ENCODE data around the gene C2orf80. TPM values are rescaled to one million over a fixed set of nuclear protein-coding genes. Genes with fewer than 3 reads are reported as not detected.

C2orf80 gene
- total and polyA plus RNA-seq, 2 experiments from 2014 or later, result 0.92 TPM; not detected in 1

DNA sequence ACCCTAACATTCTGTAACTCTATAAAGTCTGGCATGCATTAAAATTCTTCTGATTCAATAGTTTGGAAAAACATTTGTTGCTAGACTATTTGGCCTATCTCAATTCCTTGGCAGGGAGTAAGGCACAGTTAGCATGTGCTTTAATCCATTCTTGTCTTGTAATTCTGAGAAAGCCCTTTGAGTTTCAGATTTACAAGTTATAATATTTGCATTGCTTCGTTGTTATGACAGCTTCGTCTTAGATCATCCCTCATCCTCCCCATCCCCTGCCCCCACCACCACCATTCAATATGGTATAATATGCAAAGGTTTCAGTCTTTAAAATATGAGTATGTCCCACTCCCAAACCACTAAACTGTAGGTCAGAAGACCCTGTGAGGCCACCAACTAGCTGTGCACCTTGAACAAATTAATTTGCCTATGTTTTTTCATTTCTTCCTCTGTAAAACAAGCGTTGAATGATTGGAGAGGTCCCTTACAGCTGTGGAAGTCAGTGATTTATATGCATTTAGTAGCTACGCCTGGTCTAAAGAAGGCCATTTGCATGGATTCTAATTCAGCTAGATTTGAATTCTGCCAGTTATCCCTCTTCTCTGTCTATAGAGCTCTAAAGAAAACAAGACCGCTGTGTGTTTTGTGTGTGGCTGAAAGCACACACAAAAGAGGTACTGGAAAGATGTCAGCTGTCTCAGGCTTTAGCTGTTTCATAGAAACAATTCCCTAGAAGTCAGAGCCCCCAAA, 591 bp downstream of the C2orf80 start:
- peaks cover 51% of the 10 kb centered on the region for H3K4me1 ChIP-seq (ENCODE audit: insufficient read depth)
- Mint-ChIP-seq H3K36me3 (ENCODE audit: low read depth) (no peaks in the 10 kb centered on the region), H3K27me3 (ENCODE audit: insufficient read depth, low read depth, poor library complexity) (peaks cover 2% of the 10 kb centered on the region), H3K4me1 (peaks cover 59% of the 10 kb centered on the region), H3K27ac (no peak overlapping the region), H3K4me3 (no peak overlapping the region), H3K9me3 (no peaks in the 10 kb centered on the region)
- H3K27me3 ChIP-seq (ENCODE audit: insufficient read depth), result no peaks in the 10 kb centered on the region
- H3K36me3 ChIP-seq (ENCODE audit: insufficient read depth), result no peaks in the 10 kb centered on the region
- H3F3A ChIP-seq (replicated peaks; ENCODE audit: low read depth), result 0 out of 2 replicates have a peak, but pooled peaks cover 3% of the 10 kb centered on the region
- H3K4me2 ChIP-seq, result peak overlapping the region; percentile 66
- no peaks in the 10 kb centered on the region for H3K79me2 ChIP-seq (replicated peaks; ENCODE audit: insufficient read depth)
- no peaks in the 10 kb centered on the region for H4K20me1 ChIP-seq (replicated peaks; ENCODE audit: insufficient read depth)
- no peak for DNase-seq (ENCODE audit: low spot score)
- no peak overlapping the region; the same call in 1 of the 2 replicates for H2AFZ ChIP-seq
- H3K9me2 ChIP-seq (ENCODE audit: insufficient read depth), result no peaks in the 10 kb centered on the region
- H3K4me3 ChIP-seq, result no peak overlapping the region
- TF ChIP-seq EZH2 (IDR thresholded peaks at IDR 0.05; ENCODE audit: low read depth, unreplicated experiment) (no peak), JUNB (IDR thresholded peaks at IDR 0.05; ENCODE audit: unreplicated experiment) (no peak), ZNF331 (CRISPR knock-in tag; IDR thresholded peaks at IDR 0.05; ENCODE audit: low read depth) (no peak)
- no peak overlapping the region for H3K27ac ChIP-seq (ENCODE audit: low read depth)
- ATAC-seq, result no peak

DNA sequence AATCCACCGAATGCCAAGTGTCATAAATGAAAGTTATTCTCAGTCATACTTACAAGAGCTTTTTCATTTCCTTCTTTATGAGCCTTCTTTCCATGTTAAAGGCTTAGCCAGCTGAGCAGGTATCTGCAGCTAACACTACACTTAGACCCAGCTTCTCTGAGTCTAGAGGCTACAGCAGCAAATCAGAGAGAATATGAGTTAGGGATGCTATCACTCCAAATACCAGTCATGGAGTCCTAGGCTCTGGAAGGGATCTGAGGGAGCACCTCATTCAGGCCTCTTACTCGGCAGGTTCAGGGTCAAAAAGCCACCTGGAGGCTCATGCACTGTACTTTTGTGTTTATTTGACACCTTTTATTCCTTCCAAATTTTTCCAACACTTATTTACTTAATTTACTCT, 2.9 kb downstream of the C2orf80 start:
- no peak overlapping the region; the same call in 2 of the 3 replicates for H3K4me3 Mint-ChIP-seq
- Histone ChIP-seq H3K9me2 (ENCODE audit: insufficient read depth) (no peaks in the 10 kb centered on the region), H3K4me2 (0 out of 2 replicates have a peak overlapping the region, but pooled peaks have one; percentile 19), H3K27ac (ENCODE audit: low read depth) (0 out of 2 replicates have a peak overlapping the region, but pooled peaks have one; percentile 40), H3K4me3 (no peak overlapping the region), H3K36me3 (ENCODE audit: insufficient read depth) (no peaks in the 10 kb centered on the region), H2AFZ (peak overlapping the region; percentile 24; the same call in 1 of the 2 replicates), H3F3A (replicated peaks; ENCODE audit: low read depth) (0 out of 2 replicates have a peak, but pooled peaks cover 3% of the 10 kb centered on the region), H3K79me2 (replicated peaks; ENCODE audit: insufficient read depth) (no peaks in the 10 kb centered on the region), H3K4me1 (ENCODE audit: insufficient read depth) (peaks cover 59% of the 10 kb centered on the region), H4K20me1 (replicated peaks; ENCODE audit: insufficient read depth) (no peaks in the 10 kb centered on the region), H3K27me3 (ENCODE audit: insufficient read depth) (no peaks in the 10 kb centered on the region)
- DNase-seq (ENCODE audit: low spot score) (peak; percentile 37), ATAC-seq (peak; percentile 55)
- H3K9me3 Mint-ChIP-seq, result no peaks in the 10 kb centered on the region
- H3K36me3 Mint-ChIP-seq (ENCODE audit: low read depth), result no peaks in the 10 kb centered on the region
- H3K27ac Mint-ChIP-seq, result no peak overlapping the region
- peaks cover 74% of the 10 kb centered on the region for H3K4me1 Mint-ChIP-seq
- H3K27me3 Mint-ChIP-seq (ENCODE audit: insufficient read depth, low read depth, poor library complexity), result peaks cover 3% of the 10 kb centered on the region
- no peak for TF ChIP-seq JUNB (IDR thresholded peaks at IDR 0.05; ENCODE audit: unreplicated experiment)
- TF ChIP-seq, protein P1, sequence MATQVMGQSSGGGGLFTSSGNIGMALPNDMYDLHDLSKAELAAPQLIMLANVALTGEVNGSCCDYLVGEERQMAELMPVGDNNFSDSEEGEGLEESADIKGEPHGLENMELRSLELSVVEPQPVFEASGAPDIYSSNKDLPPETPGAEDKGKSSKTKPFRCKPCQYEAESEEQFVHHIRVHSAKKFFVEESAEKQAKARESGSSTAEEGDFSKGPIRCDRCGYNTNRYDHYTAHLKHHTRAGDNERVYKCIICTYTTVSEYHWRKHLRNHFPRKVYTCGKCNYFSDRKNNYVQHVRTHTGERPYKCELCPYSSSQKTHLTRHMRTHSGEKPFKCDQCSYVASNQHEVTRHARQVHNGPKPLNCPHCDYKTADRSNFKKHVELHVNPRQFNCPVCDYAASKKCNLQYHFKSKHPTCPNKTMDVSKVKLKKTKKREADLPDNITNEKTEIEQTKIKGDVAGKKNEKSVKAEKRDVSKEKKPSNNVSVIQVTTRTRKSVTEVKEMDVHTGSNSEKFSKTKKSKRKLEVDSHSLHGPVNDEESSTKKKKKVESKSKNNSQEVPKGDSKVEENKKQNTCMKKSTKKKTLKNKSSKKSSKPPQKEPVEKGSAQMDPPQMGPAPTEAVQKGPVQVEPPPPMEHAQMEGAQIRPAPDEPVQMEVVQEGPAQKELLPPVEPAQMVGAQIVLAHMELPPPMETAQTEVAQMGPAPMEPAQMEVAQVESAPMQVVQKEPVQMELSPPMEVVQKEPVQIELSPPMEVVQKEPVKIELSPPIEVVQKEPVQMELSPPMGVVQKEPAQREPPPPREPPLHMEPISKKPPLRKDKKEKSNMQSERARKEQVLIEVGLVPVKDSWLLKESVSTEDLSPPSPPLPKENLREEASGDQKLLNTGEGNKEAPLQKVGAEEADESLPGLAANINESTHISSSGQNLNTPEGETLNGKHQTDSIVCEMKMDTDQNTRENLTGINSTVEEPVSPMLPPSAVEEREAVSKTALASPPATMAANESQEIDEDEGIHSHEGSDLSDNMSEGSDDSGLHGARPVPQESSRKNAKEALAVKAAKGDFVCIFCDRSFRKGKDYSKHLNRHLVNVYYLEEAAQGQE (IDR thresholded peaks at IDR 0.05; ENCODE audit: unreplicated experiment), result no peak
- TF ChIP-seq EZH2 (IDR thresholded peaks at IDR 0.05; ENCODE audit: low read depth, unreplicated experiment), result no peak
- TF ChIP-seq, protein P2, sequence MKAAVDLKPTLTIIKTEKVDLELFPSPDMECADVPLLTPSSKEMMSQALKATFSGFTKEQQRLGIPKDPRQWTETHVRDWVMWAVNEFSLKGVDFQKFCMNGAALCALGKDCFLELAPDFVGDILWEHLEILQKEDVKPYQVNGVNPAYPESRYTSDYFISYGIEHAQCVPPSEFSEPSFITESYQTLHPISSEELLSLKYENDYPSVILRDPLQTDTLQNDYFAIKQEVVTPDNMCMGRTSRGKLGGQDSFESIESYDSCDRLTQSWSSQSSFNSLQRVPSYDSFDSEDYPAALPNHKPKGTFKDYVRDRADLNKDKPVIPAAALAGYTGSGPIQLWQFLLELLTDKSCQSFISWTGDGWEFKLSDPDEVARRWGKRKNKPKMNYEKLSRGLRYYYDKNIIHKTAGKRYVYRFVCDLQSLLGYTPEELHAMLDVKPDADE (IDR thresholded peaks at IDR 0.05), result no peak
- no peak for TF ChIP-seq NANOG (IDR thresholded peaks at IDR 0.05; ENCODE audit: borderline replicate concordance)
- no peak for TF ChIP-seq CREB1 (CRISPR knock-in tag; IDR thresholded peaks at IDR 0.05; ENCODE audit: low read depth)
- no peak for TF ChIP-seq POLR2AphosphoS5 (IDR thresholded peaks at IDR 0.05; ENCODE audit: low read depth)
- TF ChIP-seq ZNF462 (CRISPR knock-in tag; IDR thresholded peaks at IDR 0.05), result no peak
- TF ChIP-seq EZH2phosphoT487 (IDR thresholded peaks at IDR 0.05; ENCODE audit: unreplicated experiment), result no peak

Measured in GM23338 (cell line).